Measurements from ENCODE around the gene SLC6A11. TPM values are rescaled to one million over a fixed set of nuclear protein-coding genes. Genes with fewer than 3 reads are reported as not detected.

SLC6A11 gene
- total and polyA plus RNA-seq, 2 of the 8 experiments (the other 6 are each of a cell fraction or from before 2014, with no cell fraction given): 0.78 to 1.5 TPM

- TF ChIP-seq RAD21 (IDR thresholded peaks at IDR 0.05 in 1 of 2, conservative IDR thresholded peaks at IDR 0.05 in 1 of 2; ENCODE audit: low read depth in 2 of 2, low read length in 2 of 2) (no peak), CEBPB (IDR thresholded peaks at IDR 0.05; ENCODE audit: low read depth, low read length) (no peak), CHD2 (IDR thresholded peaks at IDR 0.05; ENCODE audit: low read length) (no peak), YY1 (IDR thresholded peaks at IDR 0.05; ENCODE audit: low read depth, low read length) (no peak), POU5F1 (IDR thresholded peaks at IDR 0.05; ENCODE audit: low read depth, low read length) (no peak)
- TF ChIP-seq, protein P1, sequence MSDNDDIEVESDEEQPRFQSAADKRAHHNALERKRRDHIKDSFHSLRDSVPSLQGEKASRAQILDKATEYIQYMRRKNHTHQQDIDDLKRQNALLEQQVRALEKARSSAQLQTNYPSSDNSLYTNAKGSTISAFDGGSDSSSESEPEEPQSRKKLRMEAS (IDR thresholded peaks at IDR 0.05): no peak
Measured at GRCh38 chr3:10930666-10931040, 114.6 kb downstream of the SLC6A11 start (continued).

Measured in H1 (cell line).